Transverse colon (tissue), 4 donors: ENCODE data around the gene DRC3. TPM values are rescaled to one million over a fixed set of nuclear protein-coding genes. Genes with fewer than 3 reads are reported as not detected.

Experiments
- DNase-seq: peaks from one replicate; pipeline ENCODE4 v3.0.0-alpha.2; 2019
- H3K27ac ChIP-seq, 4 donors: fragments of 200-600 bp; sonication (generic); 2 replicates each; pipeline ENCODE4 v1.5.1; 2016 to 2018; ENCODE audit warnings: inconsistent platforms in 4 of 4
- H3K27me3 ChIP-seq: fragments of 200-600 bp; sonication (generic); 2 replicates; pipeline ENCODE4 v1.5.1; 2017; ENCODE audit warnings: inconsistent platforms
- H3K36me3 ChIP-seq, 4 donors: fragments of 200-600 bp; sonication (generic); 2 replicates each; pipeline ENCODE4 v1.5.1; 2017 to 2019; ENCODE audit warnings: inconsistent platforms in 4 of 4
- H3K4me1 ChIP-seq, 4 donors: fragments of 200-600 bp; sonication (generic); 2 replicates each; pipeline ENCODE4 v1.5.1; 2017 to 2020; ENCODE audit warnings: inconsistent platforms in 4 of 4
- H3K4me3 ChIP-seq, 4 donors: fragments of 200-600 bp; sonication (generic); 1 replicate in 1 of 4; 2 replicates in 3 of 4; pipeline versions ENCODE4 v1.5.1 to v1.6.1; 2017 to 2019; ENCODE audit warnings: inconsistent platforms in 4 of 4
- H3K9me3 ChIP-seq, 2 donors: fragments of 200-600 bp; sonication (generic); 2 replicates each; pipeline ENCODE4 v1.5.1; 2017 to 2019; ENCODE audit warnings: inconsistent platforms in 2 of 2
- EP300 ChIP-seq: sonication (generic); formaldehyde crosslinking; IDR thresholded peaks from one replicate; pipeline ENCODE4 v1.6.1; 2017; ENCODE audit warnings: antibody characterized with exemption, low read depth
- POLR2A ChIP-seq: fragments of 450-650 bp; IDR thresholded peaks from one replicate; pipeline ENCODE4 v1.6.1; 2016; ENCODE audit warnings: antibody characterized with exemption, mild to moderate bottlenecking, moderate library complexity
- POLR2AphosphoS5 ChIP-seq, 3 donors: sonication (generic); formaldehyde crosslinking; IDR thresholded peaks; one replicate each; pipeline ENCODE4 v1.6.1; 2016; ENCODE audit warnings: antibody characterized with exemption in 3 of 3
- WGBS, 2 donors: methylation state at CpG; one replicate each; pipeline ENCODE4 v1.1.5; 2018; ENCODE audit warnings: low coverage in 1 of 2; 5-methylcytosine and 5-hydroxymethylcytosine counted together
- in situ Hi-C, 4 donors: fragments of 200-750 bp; cut with MboI; loops; one replicate each; pipeline versions ENCODE4 v1.15.0 to v1.15.1; 2017; ENCODE audit warnings: low sequenced_read_pairs in 3 of 4, low pct_ligation_motif_present in 1 of 4, low pct_unique_long_range_greater_than_20kb in 1 of 4
- intact Hi-C: fragments of 100-400 bp; cut with DNase I; formaldehyde crosslinking; loops from one replicate; pipeline ENCODE4 v1.15.1; 2023; ENCODE audit warnings: low total_unique reads
- total RNA-seq, 4 donors: library from RNA; depleted of rRNA; stranded (reverse); fragments of >200 nt; gene quantifications; one replicate each; pipeline ENCODE4 v1.1.0, GENCODE V29; 2016
- TF ChIP-seq, protein P1 (sequence below), 5 experiments: fragments of 200-600 bp in 3 of 5; fragments of 450-650 bp in 2 of 5; sonication (generic) in 3 of 5; IDR thresholded peaks; 1 replicate in 2 of 5; 2 replicates in 3 of 5; pipeline ENCODE4 v1.5.1; 2016 to 2017; ENCODE audit warnings: antibody characterized with exemption in 5 of 5, inconsistent platforms in 3 of 5, mild to moderate bottlenecking in 2 of 5, moderate library complexity in 1 of 5

DRC3 gene
- total RNA-seq, 4 donors from 2014 or later: 0.64 to 1.8 (median 0.82) TPM; not detected in 1

DNA sequence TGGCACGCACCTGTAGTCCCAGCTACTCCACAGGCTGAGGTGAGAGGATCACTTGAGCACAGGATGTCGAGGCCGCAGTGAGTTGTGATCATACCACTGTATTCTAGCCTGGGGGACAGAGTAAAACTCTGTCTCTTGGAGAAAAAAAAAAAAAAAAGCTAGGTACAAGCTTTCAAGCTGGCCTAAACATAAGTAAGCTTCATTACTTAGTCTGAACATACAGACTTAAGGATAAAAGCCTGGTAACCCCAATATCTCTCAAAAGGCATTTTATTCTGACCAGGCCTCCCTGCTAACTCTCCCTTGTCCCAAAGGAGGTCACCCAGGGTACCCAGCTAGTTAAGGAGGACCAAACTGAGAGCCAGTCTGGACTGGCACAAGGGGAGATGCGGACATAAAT, 46.6 kb upstream of the DRC3 start:
- no peak overlapping the region for H3K27ac ChIP-seq
- DNase-seq: no peak
- intact Hi-C loops (loop anchor here (10.0 kb wide), 1 partner anchor 111 kb away; no protein-coding TSS in a partner anchor), in situ Hi-C loops (no loop called here)
- H3K27me3 ChIP-seq: no peaks in the 10 kb centered on the region
- no peaks in the 10 kb centered on the region for H3K36me3 ChIP-seq
- no peak overlapping the region for H3K4me3 ChIP-seq
- H3K4me1 ChIP-seq: peaks cover 20 to 36% (median 32%) of the 10 kb centered on the region in 4 donors
- 69% methylated on average over 4 of the region's 4 CpGs; no CpG with 5 or more reads in 1 of the 2 donors for WGBS, 2 donors
- H3K9me3 ChIP-seq: no peaks in the 10 kb centered on the region
- TF ChIP-seq POLR2A (no peak), EP300 (no peak), POLR2AphosphoS5 (IDR thresholded peaks at IDR 0.05) (no peak)
- TF ChIP-seq, protein P1, sequence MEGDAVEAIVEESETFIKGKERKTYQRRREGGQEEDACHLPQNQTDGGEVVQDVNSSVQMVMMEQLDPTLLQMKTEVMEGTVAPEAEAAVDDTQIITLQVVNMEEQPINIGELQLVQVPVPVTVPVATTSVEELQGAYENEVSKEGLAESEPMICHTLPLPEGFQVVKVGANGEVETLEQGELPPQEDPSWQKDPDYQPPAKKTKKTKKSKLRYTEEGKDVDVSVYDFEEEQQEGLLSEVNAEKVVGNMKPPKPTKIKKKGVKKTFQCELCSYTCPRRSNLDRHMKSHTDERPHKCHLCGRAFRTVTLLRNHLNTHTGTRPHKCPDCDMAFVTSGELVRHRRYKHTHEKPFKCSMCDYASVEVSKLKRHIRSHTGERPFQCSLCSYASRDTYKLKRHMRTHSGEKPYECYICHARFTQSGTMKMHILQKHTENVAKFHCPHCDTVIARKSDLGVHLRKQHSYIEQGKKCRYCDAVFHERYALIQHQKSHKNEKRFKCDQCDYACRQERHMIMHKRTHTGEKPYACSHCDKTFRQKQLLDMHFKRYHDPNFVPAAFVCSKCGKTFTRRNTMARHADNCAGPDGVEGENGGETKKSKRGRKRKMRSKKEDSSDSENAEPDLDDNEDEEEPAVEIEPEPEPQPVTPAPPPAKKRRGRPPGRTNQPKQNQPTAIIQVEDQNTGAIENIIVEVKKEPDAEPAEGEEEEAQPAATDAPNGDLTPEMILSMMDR (IDR thresholded peaks at IDR 0.05): no peak

DNA sequence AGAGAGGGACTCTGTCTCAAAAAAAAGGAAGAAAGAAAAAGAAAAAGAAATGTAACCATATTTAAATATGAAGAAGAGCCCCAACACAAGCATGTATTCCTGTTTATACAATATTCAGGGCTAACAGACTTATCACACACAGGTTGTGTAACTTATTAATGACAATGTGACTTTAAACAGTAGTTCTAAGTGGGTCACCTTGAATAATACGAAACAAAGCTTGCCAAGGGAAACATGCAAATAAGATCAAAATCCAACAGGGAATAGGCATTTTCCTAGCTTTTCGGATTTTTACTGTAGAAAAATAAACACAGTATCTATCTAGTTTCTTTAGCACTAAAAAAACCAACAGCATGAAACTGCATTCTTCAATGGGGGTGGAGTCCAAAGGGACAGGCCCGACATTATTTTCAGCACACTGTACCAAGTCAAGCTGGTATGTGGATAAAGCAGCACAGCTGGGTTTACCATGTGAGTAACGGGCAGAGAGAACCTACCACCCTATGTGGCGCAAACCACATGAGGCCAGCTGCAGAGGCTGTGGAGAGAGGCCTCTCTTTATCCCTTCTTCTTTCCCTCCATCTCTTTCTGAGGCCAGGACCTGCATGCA, 45.7 kb upstream of the DRC3 start:
- TF ChIP-seq EP300 (no peak), POLR2A (no peak), POLR2AphosphoS5 (IDR thresholded peaks at IDR 0.05) (no peak)
- TF ChIP-seq, protein P1 (IDR thresholded peaks at IDR 0.05): no peak
- DNase-seq: no peak
- Histone ChIP-seq H3K4me1 (peaks cover 11 to 27% (median 23%) of the 10 kb centered on the region in 4 donors), H3K36me3 (no peaks in the 10 kb centered on the region), H3K4me3 (no peak overlapping the region), H3K27me3 (no peaks in the 10 kb centered on the region), H3K27ac (no peak overlapping the region), H3K9me3 (no peaks in the 10 kb centered on the region)
- in situ Hi-C loops: no loop called here
- WGBS, 2 donors: 59 to 88% methylated on average over 4 to 5 of the region's 5 CpGs
- intact Hi-C loops: loop anchor here (10.0 kb wide), 1 partner anchor 112 kb away; no protein-coding TSS in a partner anchor

DNA sequence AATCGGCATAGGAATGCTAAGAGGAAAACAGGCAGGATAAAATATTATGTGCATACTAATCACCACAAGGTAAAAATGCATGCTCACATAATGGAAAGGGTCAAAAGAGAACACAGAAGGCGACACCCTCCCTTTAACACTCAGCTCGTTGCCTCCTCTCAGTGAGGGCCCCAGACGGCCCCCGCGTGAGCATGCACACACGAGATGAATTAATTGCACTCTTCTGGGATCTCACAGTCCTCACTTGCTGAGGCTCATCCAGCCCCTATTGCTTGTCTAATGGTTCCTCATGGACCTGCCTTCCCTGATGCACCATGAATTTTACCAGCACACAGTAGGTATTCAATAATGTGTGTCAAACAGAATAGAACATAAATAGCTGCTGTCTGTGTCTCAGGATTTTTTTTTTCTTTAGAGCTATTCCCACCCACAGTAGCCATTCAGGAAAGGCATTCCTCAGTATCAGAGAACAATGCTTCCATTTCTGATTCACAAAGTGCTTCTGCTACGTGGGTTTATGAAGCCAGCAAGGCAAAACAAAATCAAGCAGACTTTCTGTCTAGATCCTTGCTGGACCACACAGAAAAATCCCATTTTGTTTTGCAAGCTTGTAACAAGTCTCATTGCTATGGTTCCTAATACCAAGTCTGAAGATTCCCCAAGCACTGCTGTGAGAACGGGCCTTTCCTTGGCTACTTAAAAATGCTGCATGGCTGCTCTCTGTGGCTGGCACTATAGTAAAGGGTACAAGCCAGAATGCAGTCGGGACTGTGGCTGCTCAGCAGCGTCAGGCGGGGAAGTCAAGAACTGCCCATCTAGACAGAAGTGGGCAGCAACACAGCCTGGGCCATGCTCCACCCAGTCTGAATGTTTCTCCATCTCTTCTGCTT, 44.0 kb upstream of the DRC3 start:
- Histone ChIP-seq H3K36me3 (no peaks in the 10 kb centered on the region), H3K9me3 (no peaks in the 10 kb centered on the region), H3K4me1 (peaks cover 0 to 14% (median 6%) of the 10 kb centered on the region in 4 donors), H3K27me3 (no peaks in the 10 kb centered on the region), H3K27ac (peak overlapping the region in 1 of 4 donors; percentile 8), H3K4me3 (no peak overlapping the region)
- intact Hi-C loops (loop anchor here (10.0 kb wide), 1 partner anchor 114 kb away; no protein-coding TSS in a partner anchor), in situ Hi-C loops (no loop called here)
- WGBS, 2 donors: 64 to 74% methylated on average over 3 to 12 of the region's 12 CpGs
- TF ChIP-seq, protein P1 (IDR thresholded peaks at IDR 0.05): no peak
- no peak for TF ChIP-seq POLR2AphosphoS5 (IDR thresholded peaks at IDR 0.05)
- DNase-seq: no peak

DNA sequence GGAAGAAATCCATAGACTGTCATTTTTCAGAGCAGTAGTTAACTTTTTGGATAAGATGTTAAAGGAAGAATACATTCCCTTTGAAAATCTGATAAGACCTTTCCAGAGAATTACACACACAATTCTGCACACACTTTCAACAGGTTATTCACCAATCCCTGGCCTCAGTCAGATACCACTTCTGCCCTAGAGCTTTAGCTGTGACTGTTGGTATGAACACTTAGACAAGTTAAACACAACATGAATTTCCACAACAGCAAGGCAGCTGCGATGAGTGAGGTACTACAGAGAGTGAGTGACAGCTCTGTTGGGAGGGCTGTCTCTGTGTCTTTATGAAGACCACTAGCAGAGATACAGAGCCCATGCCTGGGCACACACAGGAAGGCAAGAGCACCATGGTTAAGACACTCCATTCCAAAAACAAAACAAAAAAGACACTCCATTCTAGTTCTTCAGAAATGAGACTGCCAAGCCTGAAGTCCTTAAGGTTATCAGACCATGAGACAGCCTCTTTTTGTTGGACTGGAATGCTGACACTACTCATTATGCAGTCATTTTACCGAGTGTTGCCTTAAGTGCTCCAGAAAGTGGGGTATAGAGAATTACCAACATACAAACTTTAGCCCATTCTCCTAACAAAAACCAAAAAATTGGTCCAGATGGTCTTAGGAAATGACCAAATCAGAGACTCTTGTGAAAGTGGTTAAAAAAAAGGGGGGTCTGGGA, 42.8 kb upstream of the DRC3 start:
- no peaks in the 10 kb centered on the region for H3K36me3 ChIP-seq
- H3K4me1 ChIP-seq: peaks cover under 1 to 18% (median 4%) of the 10 kb centered on the region in 4 donors
- no peak for TF ChIP-seq EP300
- no peak for TF ChIP-seq POLR2A
- TF ChIP-seq, protein P1 (IDR thresholded peaks at IDR 0.05): no peak
- TF ChIP-seq POLR2AphosphoS5 (IDR thresholded peaks at IDR 0.05): no peak
- intact Hi-C loops: loop anchor here (10.0 kb wide), 1 partner anchor 115 kb away; no protein-coding TSS in a partner anchor
- peak overlapping the region in 1 of 4 donors; percentile 8 for H3K27ac ChIP-seq
- DNase-seq: no peak
- H3K27me3 ChIP-seq: no peaks in the 10 kb centered on the region
- no peak overlapping the region for H3K4me3 ChIP-seq
- in situ Hi-C loops: no loop called here
- no peaks in the 10 kb centered on the region for H3K9me3 ChIP-seq
- 77% methylated on average over 2 of the region's 2 CpGs; no CpG with 5 or more reads in 1 of the 2 donors for whole genome bisulfite sequencing, 2 donors
